Measurements from ENCODE around the gene RANBP2. TPM values are rescaled to one million over a fixed set of nuclear protein-coding genes. Genes with fewer than 3 reads are reported as not detected.
A peak's percentile ranks its signal among the peaks of the same experiment; 100 is the strongest.

RANBP2 gene
- total and polyA plus RNA-seq, 9 of the 15 experiments (the other 6 are each of a cell fraction or from before 2014, with no cell fraction given): 11.7 to 97.4 (median 48.1) TPM

- TF ChIP-seq, protein P1, sequence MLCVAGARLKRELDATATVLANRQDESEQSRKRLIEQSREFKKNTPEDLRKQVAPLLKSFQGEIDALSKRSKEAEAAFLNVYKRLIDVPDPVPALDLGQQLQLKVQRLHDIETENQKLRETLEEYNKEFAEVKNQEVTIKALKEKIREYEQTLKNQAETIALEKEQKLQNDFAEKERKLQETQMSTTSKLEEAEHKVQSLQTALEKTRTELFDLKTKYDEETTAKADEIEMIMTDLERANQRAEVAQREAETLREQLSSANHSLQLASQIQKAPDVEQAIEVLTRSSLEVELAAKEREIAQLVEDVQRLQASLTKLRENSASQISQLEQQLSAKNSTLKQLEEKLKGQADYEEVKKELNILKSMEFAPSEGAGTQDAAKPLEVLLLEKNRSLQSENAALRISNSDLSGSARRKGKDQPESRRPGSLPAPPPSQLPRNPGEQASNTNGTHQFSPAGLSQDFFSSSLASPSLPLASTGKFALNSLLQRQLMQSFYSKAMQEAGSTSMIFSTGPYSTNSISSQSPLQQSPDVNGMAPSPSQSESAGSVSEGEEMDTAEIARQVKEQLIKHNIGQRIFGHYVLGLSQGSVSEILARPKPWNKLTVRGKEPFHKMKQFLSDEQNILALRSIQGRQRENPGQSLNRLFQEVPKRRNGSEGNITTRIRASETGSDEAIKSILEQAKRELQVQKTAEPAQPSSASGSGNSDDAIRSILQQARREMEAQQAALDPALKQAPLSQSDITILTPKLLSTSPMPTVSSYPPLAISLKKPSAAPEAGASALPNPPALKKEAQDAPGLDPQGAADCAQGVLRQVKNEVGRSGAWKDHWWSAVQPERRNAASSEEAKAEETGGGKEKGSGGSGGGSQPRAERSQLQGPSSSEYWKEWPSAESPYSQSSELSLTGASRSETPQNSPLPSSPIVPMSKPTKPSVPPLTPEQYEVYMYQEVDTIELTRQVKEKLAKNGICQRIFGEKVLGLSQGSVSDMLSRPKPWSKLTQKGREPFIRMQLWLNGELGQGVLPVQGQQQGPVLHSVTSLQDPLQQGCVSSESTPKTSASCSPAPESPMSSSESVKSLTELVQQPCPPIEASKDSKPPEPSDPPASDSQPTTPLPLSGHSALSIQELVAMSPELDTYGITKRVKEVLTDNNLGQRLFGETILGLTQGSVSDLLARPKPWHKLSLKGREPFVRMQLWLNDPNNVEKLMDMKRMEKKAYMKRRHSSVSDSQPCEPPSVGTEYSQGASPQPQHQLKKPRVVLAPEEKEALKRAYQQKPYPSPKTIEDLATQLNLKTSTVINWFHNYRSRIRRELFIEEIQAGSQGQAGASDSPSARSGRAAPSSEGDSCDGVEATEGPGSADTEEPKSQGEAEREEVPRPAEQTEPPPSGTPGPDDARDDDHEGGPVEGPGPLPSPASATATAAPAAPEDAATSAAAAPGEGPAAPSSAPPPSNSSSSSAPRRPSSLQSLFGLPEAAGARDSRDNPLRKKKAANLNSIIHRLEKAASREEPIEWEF (CRISPR knock-in tag; IDR thresholded peaks at IDR 0.05): no peak
- TF ChIP-seq, protein P2, sequence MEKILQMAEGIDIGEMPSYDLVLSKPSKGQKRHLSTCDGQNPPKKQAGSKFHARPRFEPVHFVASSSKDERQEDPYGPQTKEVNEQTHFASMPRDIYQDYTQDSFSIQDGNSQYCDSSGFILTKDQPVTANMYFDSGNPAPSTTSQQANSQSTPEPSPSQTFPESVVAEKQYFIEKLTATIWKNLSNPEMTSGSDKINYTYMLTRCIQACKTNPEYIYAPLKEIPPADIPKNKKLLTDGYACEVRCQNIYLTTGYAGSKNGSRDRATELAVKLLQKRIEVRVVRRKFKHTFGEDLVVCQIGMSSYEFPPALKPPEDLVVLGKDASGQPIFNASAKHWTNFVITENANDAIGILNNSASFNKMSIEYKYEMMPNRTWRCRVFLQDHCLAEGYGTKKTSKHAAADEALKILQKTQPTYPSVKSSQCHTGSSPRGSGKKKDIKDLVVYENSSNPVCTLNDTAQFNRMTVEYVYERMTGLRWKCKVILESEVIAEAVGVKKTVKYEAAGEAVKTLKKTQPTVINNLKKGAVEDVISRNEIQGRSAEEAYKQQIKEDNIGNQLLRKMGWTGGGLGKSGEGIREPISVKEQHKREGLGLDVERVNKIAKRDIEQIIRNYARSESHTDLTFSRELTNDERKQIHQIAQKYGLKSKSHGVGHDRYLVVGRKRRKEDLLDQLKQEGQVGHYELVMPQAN (IDR thresholded peaks at IDR 0.05; ENCODE audit: borderline replicate concordance): no peak
- TF ChIP-seq ZNF143 (CRISPR knock-in tag; IDR thresholded peaks at IDR 0.05): no peak
- TF ChIP-seq ZBTB40 (IDR thresholded peaks at IDR 0.05): peak; percentile 61
- TF ChIP-seq ZBTB40 (CRISPR knock-in tag; IDR thresholded peaks at IDR 0.05): no peak
- no peak for TF ChIP-seq TEAD4 (IDR thresholded peaks at IDR 0.05; ENCODE audit: low read length)
- TF ChIP-seq TEAD4 (CRISPR knock-in tag; IDR thresholded peaks at IDR 0.05; ENCODE audit: borderline replicate concordance): no peak
- no peak for TF ChIP-seq PTTG1 (tag; IDR thresholded peaks at IDR 0.05; ENCODE audit: low read depth)
Observed at GRCh38 chr2:108787216-108787541, 67.9 kb downstream of the RANBP2 start (continued).
